IPS DF 19.7 (cell line): ENCODE results near the gene TTLL11.
A peak's percentile ranks its signal among the peaks of the same experiment; 100 is the strongest.

Experiments
- DNase-seq: peaks from one replicate; pipeline ENCODE4 v3.0.0-alpha.2; 2013; ENCODE audit warnings: low read depth, low spot score

The TTLL11 gene

DNA sequence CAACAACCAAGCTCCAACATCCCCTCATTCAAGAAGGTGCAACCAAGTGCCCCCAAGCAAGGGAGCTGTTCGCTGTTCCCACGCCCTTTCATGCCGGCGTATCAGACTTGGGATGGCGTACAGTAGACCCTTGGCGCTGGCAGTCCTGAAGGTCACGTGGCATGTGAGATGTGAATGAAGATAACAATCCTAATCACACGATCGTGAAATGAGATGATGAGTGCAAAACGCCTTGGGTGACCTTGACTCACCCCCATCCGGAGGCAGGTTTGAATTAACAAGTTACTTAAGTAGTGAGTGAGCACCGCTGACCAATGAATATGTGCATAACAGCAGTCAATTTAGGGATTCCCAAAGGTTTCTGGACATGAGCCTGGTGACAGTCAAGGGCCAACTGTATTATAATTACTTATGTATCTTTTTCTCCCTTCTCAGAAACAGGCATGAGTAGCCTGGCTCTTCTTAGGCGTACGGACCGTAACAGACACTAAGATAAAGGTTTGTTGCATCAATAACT lies 150.2 kb downstream of the TTLL11 start:
- no peak for DNase-seq

DNA sequence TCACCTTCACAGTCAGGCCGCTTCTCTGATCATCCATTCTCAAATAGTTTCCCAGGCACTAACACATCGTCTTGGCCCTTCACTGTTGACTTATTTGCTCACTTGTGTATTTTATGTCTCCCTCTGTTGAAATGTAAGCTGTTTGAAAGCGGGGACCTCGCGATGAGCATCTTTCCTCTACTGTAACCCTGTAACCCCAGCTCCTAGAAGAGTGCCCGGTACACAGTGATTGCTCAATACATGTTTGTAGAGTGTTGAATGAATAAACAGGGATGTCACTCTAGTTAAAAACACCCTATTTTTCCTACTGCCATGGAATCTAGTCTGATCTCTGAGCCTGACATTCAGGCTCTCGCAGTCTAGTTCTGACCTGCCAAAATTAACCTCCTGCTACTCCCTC lies 150.8 kb downstream of the TTLL11 start:
- DNase-seq, result no peak

DNA sequence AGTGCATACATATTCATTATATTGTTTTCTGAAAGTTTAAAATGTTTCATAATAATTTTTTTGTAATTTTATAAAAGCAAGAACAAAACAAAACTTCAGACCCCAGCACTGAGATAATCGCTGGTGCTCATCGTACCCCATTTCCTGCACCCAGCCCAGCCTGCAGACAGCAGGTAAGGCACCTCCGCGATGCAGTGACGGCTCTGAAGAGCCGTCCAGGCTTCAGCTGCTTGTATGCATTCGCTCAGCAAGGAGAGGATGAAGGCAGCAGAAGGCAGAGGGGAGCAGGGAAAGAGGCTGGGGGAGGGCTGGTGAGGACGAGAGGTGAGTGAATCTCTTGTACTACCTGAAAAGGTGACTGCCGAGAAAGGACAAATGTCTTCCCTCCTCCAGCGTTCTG lies 153.5 kb downstream of the TTLL11 start:
- no peak for DNase-seq

DNA sequence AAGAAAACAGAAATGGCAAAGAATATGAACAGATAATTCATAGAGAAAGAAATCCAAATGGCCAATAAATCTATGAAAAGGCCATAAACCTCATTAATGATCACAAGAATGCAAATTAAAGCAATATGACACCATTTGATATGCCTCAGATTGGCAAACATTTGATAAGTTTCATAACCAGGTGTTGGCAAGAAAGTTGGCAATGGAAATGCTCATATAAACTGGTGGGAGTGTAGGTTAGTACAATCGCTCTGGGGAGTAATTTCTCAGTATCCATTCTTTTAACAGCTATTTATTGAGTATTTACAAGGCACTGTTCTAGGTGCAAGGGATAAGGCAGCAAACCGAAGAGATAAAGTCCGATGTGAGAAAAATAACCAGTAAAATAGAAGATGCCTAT lies 154.5 kb downstream of the TTLL11 start:
- DNase-seq, result no peak

DNA sequence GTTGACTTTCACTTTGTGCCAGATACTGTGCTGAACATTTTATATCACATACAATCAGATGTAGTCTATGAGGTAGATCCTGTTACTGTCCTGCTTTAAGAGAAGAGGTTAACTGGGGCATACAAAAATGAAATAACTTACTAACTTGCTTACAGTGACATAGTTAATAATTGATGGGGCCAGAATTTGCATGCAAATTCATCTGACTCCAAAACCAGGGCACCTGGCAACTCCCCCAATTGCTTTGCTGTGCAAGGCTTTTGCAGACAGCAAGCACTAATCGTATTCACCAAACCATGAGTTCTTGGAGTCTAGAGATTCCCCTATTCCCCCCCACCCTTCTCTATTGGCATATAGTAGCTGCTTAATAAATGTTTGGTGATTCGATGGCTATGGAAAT lies 155.9 kb downstream of the TTLL11 start:
- DNase-seq, result no peak

DNA sequence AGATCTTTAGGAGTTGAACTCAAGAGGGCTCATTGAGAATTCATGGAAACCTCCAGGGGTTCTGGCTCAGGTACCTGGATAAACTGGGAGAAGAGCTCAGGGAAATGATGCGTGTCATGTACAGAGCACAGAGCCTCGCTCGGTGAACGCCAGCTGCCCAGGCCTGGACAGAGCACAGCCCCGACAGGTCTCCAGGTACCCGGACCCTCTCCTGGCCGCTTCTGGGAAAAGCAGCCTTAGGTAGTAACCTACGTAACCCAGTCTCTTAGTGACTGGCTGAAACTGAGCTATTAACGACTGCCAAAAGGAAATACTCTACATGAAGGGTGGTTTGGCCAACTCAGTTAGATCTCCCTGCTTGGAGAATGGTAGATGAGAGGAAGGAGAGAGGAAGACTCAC lies 157.4 kb downstream of the TTLL11 start:
- DNase-seq, result no peak

DNA sequence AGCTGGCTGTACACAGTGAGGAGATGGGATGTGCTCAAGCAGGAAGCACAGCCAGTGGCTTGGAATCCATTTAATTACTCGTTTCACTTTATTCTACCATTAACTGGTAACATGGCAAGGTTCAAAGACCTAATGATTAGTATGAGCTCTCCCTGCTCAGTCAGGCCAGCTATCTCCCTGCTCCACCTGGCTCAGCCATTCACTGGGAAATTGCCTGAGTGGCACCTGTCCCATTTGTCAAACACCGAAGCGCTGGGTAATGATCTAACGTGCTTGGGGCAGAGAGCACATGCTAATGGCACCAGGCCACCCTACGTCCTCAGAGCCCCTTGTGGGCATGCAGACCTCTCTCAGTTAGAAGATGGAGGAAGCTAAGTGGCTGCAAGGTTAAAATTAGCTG lies 162.2 kb downstream of the TTLL11 start:
- no peak for DNase-seq

DNA sequence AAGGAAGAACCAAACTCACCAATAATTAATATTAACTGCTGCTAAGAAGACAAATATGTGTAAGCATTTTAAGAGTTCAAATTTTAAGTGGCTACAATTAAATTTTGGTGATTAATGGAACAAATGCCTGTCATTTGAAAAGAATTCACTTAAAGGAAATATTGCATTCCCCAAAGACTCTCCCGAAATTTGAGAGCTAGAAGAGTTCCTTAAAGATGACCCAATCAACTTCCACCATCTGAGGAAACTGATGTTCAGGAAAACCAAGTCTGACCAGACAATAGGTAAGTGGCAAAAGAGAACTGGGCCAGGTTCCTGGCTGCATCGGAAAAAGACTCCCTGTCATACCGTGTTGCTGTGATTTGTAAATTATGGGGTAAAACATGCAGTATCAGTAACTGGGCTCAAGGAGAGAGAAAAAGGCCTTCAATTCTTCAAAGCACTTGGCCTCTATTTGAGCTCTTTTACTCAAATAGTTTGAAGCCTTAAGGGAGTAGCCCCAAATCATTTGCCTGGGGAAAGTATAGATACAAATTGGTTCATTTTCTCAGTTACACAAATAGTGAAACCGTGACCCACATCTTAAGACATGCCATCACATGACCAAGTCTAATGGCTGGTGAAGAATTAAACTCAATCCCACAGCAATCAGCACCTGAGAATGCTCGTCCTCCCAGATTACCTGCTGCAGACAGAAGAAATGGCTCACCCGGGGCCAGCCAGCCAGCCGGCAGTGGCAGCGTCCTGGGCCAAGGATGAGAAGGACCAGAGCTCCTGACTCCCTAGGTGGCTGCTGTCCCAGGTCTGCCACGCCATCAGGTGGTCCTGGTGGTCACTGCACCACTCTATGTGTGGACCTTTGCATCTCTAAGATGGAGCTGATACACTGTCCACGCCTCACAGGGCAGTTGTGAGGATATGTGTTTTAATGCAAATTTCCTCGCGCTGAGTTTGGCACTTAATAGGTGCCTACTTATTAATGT lies 162.9 kb downstream of the TTLL11 start:
- DNase-seq, result peak; percentile 35

DNA sequence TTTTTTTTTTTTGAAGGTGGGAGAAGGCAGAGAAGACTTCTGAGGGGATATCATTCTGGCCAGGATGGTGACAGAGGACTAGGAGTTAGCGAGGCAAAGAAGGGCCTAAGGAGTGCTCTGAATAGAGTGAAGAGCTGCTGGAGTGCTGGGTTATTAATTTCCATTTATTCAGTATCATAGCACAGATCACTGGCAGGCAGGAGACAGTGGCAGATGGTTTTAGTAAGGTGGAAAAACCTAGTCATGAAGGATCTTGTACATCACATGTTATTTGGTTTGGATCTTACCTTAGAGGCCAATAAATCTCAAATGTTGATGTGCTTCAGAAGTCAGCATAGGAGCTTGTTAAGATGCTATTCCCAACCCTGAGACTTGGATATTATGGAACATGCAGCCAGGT lies 165.5 kb downstream of the TTLL11 start:
- DNase-seq, result no peak

DNA sequence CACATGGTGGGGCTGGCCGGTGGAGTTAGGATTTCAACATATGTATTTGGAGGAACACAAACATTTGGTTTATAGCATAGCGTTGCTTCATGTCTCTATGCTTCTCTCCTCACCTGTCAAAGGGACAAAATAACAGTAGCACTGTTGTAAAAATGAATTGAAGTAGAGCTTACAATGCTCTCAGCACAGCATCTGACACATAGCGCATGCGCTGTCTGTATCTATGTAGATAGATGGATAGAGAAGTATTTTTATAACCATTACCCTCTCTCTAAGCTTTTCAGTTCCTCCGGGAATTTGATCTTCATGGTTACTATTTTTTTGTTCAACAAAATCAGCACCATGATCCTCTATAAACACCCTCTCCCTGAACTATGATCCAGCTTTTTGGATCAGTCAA lies 166.0 kb downstream of the TTLL11 start:
- no peak for DNase-seq

DNA sequence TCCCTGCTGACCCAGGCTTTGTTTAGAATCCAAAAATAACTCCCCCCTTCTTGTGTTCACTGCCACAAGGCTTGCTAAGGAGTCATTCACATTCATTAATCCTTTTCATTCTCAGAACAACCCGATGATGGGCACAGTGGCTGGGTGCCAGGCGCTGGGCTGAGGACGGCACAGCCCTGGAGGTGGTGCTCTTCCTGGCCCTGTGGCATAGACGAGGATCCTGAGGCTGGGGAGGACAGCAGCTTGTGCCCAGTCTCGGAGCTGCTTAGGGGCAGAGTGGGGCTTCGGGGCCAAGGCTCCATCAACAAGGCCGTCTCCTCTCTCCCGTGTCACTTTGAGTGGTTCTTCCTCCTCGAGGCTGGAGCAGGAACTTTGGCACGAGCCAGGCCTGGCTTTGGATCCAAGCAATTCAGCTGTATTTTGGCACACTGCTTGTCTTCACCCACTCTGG lies 166.7 kb downstream of the TTLL11 start:
- no peak for DNase-seq

DNA sequence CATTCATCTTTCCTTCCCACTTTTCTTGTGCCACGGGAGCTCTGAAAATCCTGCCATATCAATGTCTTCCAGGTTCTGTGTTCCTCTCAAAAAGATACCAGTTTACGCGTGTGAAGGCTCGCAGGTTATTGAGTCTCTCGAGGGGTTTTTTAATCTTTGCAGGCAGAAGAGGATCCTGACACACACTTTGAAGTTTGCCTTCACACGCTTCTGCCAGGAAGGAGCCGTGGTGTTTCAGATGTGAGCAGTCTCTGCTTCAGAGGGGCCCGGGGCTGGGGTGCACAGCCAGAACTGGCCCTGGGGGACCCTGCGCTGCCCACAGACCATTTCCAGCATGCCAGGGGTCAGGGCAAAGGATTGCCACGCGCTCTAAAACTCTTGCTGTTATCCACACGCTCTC lies 167.2 kb downstream of the TTLL11 start:
- no peak for DNase-seq

DNA sequence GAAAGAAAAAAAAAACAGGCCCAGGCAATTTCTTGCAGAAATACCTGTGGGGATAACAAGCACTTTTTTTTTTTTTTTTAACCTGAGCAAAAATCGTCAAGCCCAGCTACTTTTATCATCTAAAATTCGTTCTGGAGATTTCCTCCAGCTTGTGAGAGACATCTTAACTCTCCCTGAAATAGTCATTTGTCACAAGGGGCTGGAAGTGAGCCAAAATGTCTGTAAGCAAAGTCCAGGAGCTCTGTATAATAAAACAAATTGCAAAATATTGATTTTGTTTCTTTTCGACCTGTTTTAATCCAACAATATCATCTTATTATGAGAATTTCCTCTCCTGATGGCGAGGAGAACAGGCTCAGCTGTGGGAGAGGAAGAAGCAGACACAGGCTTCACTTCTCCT lies 168.4 kb downstream of the TTLL11 start:
- DNase-seq, result no peak

DNA sequence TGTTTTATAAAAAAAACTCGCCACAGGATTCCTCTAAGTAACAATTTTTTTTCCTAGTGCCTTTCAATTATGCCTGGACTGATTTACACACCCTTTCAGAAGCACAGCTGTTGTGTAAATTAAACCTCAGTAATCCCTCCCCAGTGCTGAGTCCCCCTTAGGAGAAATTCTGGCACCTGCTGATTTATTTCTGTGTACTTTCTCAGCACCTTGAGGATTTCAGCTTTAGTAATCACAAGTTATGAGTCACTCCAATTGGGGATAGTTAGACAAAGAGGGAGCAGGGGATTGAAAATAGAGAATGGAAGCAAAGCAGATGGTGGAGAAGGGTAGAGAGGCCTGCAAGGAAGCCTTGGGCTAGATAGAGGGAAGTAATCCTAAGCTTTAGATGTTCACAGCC lies 171.7 kb downstream of the TTLL11 start:
- no peak for DNase-seq

DNA sequence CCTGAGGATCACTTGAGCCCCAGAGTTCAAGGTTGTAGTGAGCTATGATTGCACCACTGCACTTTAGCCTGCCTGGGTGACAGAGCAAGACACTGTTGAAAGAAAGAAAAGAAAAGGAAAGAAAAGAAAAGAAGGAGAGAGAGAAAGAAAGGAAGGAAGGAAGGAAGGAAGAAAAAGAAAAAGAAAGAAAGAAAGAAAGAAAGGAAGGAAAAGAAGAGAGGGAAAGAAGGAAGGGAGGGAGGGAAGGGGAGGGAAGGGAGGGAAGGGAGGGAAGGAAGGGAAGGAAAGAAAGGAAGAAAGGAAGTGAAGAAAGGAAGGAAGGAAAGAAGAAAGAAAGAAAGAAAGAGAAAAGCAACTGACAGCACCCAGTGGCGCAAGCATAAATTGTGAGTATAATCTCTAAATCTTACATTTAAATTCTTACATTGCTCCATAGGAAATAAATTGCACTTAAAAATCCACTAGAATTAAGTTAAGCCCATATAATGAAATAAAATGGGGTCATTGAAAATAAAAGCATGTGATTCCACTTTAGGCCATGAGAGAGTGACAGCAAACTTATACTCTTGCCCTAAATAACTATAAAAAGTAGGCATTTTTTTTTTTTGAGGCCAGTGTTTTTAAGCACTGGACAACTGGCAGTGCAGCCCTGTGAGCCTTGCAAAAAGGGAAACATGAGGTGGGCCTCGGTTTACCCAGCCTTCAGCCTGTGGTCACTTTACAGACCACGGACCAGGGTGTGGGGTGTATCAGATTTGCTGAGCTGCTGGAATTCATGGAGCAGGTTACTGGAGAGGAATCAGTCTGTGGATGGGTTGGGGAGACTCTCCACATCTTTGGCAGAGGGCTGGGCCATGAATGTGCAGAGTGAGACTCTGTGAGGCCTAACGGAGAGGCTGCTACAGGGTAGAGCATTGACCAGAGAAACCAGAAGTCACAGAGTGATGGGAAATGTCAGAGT lies 175.5 kb downstream of the TTLL11 start:
- no peak for DNase-seq

DNA sequence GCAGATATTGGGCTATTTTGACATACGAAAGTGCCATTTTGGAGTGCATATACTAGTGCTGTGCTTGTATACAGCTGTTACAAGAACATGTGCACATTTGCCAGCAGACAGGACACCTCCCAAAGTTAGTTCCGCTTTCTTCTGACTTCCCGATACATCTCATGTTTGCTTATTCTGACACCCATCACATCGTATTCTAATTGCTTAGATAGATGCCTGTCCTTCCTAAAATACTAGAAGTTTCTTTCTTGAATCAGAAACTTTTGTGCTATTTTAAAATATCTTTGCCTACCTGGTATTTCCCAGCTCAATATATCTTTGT lies 177.8 kb downstream of the TTLL11 start:
- DNase-seq, result no peak

DNA sequence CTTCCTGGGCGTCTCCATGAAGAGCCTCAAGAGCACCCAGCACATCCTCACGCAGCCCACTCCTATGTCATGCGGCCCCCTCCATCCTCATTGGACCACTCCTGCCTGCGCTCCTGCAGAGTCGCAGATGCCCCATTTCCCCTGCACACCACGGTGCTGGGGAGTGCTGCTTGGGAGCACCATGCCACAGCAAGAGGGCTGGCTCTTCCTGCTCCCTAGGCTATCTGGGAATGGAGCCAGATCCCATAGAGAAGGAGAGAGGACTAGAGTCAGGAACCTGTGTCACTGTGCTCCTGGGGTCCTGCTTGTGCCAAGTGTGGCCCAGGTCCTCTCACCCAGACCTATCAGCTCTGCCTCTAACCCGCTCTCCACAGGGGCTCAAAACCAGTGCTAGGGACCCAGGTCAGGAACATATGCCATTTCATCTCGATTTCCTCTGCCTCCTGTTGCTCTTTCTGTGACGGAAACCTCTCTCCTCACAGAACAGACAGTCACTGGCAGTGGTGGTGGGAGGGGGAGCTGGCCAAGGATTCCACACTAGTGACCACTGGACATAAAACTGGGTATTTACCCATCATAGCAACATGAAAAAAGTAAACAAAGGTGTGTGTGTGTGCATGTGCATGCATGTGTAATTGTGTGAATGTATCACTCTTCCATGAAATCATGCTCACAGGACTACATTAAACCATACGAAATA lies 178.4 kb downstream of the TTLL11 start:
- no peak for DNase-seq

DNA sequence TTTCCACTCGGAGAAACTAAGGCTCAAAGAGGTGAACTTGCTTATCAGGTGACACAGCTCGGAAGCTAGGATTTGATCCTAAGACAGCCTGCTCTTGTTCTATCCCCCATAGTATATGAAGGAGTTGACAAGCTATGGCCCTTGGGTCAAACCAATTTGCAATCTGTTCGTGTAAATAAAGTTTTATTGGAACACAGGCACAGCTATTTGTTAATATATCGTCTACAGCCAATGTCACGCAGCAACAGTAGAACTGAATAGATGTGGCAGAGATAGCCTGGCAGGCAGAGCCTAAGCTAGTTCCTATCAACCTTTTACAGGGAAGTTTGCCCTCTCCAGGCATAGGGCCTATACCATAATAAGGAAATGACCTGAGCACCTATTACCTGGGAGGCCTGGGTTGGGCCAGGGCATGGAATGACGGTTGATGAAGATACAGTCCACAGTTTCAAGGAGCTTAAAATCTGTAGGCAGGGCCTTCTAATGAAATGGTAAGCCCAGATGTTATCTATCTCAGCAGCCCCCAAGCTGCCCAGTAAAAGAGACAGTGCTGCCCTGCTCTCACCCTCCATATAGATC lies 179.0 kb downstream of the TTLL11 start:
- no peak for DNase-seq

DNA sequence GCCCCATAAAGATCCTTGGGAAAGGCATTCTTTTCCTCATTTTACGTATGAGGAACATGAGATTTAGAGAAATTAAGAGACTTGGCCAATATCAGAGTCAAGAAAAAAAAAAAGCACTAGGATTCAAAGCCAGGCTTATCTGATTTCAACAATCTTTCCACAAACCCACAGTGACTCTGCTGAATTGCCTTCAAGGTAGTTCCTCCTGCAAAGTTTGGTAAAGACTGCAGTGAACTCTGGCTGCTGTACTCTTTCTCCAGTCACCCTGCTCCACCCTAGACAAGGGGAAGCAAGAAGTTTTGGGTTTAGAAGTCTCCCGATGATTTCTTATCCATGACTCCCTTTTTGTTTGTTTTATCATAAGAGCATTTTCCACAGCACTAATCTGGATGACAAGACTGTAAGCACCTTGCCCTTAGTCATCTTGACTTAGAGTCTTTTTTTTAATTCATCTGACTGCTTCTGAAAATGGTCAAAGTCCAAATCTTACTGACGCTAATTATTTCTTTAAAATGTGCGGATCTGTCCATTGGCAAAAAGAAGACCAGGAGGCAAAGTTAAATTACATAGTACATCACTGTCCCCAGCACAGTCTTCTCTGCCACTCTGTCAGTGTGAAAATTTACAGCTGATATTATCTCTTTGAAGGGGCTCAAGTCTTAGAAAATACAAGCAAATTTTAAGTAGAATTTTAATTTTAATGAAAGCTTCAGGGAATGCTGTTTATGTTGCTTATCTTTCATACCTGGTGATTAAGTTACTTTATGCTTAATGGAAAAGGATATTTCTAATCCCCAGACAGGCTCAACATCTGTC lies 180.1 kb downstream of the TTLL11 start:
- DNase-seq, result no peak

DNA sequence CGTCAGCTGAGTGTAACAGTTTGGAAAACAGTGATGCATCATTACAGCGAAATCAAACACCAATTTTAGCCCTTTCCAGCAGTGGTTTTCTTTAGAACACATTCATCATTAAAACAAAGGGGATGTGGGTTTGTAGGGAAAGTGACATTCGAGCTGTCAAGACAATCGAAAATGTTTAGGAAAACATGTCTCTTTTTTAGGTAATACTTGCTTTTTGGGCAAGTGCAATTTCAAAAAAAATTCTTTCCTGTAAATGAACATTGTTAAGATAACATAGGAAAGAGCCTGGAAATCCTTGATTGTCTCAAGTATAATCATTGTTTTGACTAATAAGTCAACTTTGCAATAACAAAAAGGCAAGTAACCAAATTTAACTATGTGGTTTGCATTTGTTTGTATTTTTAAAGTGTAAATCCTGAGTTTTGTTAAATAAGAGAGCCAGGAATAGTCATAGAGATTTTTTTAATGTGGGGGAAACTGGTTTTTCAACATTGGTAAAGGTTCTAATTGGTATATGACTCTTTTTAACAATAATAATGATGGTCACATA lies 182.5 kb downstream of the TTLL11 start:
- DNase-seq, result no peak
